Measurements from ENCODE around the gene UST. TPM values are rescaled to one million over a fixed set of nuclear protein-coding genes. Genes with fewer than 3 reads are reported as not detected.
A peak's percentile ranks its signal among the peaks of the same experiment; 100 is the strongest.

UST gene
- total and polyA plus RNA-seq, 9 of the 15 experiments (the other 6 are each of a cell fraction or from before 2014, with no cell fraction given): 0.04 to 0.10 TPM; not detected in 7

DNA sequence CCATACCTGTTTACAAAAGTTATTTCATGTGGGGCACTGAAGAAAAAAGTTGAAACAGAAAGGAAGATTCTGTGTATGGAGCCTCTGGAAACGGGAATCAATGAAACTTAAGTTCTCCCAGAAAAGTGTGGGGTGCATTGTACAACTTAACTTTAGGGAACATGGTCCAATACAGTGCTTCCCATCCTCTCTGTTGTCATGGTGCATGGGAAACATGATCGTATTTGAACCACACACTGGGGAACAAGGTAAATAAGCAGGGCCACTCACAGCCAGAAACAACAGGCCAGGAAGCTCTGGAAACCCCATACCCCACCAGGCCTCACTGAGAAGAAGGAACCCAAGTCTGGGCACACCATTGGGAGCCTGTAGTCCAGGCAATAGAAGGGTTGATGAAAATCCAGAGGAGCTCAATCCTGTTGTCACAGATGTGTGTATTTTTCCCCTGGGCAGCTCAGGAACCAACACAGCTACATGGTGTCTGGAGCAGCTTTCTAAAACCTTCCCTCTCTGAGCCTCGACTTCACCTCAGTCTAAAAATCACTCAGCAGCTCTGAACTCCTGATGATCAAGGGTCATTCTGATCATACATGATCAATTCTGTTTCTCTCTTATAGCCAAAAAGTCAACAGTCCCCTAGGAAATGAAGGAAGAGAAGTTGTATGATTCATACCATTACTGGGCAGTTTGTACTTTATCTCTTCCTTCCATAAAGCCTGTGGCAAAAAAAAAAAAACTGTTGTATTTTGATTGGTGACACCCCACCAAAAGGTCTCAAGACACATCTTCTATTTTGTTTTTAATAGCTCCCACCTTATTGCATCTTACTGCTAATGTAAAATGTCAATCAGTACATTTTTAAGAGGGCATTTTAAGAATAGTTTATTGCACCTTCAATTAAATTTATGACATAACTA, 372.2 kb downstream of the UST start (continued):
- TF ChIP-seq, protein P1, sequence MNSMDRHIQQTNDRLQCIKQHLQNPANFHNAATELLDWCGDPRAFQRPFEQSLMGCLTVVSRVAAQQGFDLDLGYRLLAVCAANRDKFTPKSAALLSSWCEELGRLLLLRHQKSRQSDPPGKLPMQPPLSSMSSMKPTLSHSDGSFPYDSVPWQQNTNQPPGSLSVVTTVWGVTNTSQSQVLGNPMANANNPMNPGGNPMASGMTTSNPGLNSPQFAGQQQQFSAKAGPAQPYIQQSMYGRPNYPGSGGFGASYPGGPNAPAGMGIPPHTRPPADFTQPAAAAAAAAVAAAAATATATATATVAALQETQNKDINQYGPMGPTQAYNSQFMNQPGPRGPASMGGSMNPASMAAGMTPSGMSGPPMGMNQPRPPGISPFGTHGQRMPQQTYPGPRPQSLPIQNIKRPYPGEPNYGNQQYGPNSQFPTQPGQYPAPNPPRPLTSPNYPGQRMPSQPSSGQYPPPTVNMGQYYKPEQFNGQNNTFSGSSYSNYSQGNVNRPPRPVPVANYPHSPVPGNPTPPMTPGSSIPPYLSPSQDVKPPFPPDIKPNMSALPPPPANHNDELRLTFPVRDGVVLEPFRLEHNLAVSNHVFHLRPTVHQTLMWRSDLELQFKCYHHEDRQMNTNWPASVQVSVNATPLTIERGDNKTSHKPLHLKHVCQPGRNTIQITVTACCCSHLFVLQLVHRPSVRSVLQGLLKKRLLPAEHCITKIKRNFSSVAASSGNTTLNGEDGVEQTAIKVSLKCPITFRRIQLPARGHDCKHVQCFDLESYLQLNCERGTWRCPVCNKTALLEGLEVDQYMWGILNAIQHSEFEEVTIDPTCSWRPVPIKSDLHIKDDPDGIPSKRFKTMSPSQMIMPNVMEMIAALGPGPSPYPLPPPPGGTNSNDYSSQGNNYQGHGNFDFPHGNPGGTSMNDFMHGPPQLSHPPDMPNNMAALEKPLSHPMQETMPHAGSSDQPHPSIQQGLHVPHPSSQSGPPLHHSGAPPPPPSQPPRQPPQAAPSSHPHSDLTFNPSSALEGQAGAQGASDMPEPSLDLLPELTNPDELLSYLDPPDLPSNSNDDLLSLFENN (IDR thresholded peaks at IDR 0.05; ENCODE audit: low read depth in 2 of 2, low read length in 2 of 2): peak in 1 of 2 experiments; percentile 40; a peak in 1 of 4 replicates
- no peak for TF ChIP-seq PURB (CRISPR knock-in tag; IDR thresholded peaks at IDR 0.05; ENCODE audit: low read depth)
- TF ChIP-seq COPS2 (conservative IDR thresholded peaks at IDR 0.05): no peak
- 0 out of 2 replicates have a peak, but pooled peaks have one; percentile 20 for TF ChIP-seq MTA1 (IDR thresholded peaks at IDR 0.05; ENCODE audit: borderline replicate concordance)
- peak; percentile 47 to 81; a peak in 3 of 4 replicates for TF ChIP-seq ARNT (IDR thresholded peaks at IDR 0.05)
- no peak for TF ChIP-seq E2F3 (CRISPR knock-in tag; IDR thresholded peaks at IDR 0.05)
- TF ChIP-seq, protein P2, sequence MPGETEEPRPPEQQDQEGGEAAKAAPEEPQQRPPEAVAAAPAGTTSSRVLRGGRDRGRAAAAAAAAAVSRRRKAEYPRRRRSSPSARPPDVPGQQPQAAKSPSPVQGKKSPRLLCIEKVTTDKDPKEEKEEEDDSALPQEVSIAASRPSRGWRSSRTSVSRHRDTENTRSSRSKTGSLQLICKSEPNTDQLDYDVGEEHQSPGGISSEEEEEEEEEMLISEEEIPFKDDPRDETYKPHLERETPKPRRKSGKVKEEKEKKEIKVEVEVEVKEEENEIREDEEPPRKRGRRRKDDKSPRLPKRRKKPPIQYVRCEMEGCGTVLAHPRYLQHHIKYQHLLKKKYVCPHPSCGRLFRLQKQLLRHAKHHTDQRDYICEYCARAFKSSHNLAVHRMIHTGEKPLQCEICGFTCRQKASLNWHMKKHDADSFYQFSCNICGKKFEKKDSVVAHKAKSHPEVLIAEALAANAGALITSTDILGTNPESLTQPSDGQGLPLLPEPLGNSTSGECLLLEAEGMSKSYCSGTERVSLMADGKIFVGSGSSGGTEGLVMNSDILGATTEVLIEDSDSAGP (CRISPR knock-in tag; IDR thresholded peaks at IDR 0.05): no peak
- TF ChIP-seq CBX1 (IDR thresholded peaks at IDR 0.05; ENCODE audit: low read depth): no peak
- TF ChIP-seq RFX7 (CRISPR knock-in tag; IDR thresholded peaks at IDR 0.05): no peak
- TF ChIP-seq, protein P3, sequence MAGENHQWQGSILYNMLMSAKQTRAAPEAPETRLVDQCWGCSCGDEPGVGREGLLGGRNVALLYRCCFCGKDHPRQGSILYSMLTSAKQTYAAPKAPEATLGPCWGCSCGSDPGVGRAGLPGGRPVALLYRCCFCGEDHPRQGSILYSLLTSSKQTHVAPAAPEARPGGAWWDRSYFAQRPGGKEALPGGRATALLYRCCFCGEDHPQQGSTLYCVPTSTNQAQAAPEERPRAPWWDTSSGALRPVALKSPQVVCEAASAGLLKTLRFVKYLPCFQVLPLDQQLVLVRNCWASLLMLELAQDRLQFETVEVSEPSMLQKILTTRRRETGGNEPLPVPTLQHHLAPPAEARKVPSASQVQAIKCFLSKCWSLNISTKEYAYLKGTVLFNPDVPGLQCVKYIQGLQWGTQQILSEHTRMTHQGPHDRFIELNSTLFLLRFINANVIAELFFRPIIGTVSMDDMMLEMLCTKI (IDR thresholded peaks at IDR 0.05; ENCODE audit: partially characterized antibody): no peak
